CD14-positive monocyte (primary cell): ENCODE measurements around the gene LYZL1. TPM values are rescaled to one million over a fixed set of nuclear protein-coding genes. Genes with fewer than 3 reads are reported as not detected.

Experiments
- DNase-seq, 3 donors: peaks; one replicate each; pipeline ENCODE4 v3.0.0-alpha.2; 2011 to 2022
- H2AFZ ChIP-seq: 2 replicates; pipeline ENCODE4 v1.6.0; 2012; ENCODE audit warnings: mild to moderate bottlenecking, low read depth, low read length, inconsistent platforms; ENCODE audit not compliant: insufficient read depth, poor library complexity, severe bottlenecking
- H3K27ac ChIP-seq, 2 donors: 1 replicate in 1 of 2; 2 replicates in 1 of 2; pipeline ENCODE4 v1.5.1; 2012 to 2013; ENCODE audit warnings: low read length in 2 of 2, control low read depth in 1 of 2, inconsistent platforms in 1 of 2, low read depth in 1 of 2, mild to moderate bottlenecking in 1 of 2
- H3K27me3 ChIP-seq, 2 donors: one replicate each; pipeline versions ENCODE4 v1.6.0 to v1.6.1; 2011 to 2013; ENCODE audit warnings: low read length in 2 of 2; ENCODE audit not compliant: control insufficient read depth in 2 of 2, insufficient read depth in 2 of 2
- H3K36me3 ChIP-seq, 2 donors: replicated peaks in 1 of 2; 1 replicate in 1 of 2; 2 replicates in 1 of 2; pipeline versions ENCODE4 v1.5.1 to v1.6.1; 2012 to 2013; ENCODE audit warnings: low read length in 2 of 2, control low read depth in 1 of 2, inconsistent platforms in 1 of 2, mild to moderate bottlenecking in 1 of 2; ENCODE audit not compliant: insufficient read depth in 2 of 2, control insufficient read depth in 1 of 2
- H3K4me1 ChIP-seq, 2 donors: 1 replicate in 1 of 2; 2 replicates in 1 of 2; pipeline versions ENCODE4 v1.5.1 to v1.6.1; 2012 to 2013; ENCODE audit warnings: low read length in 2 of 2, control low read depth in 1 of 2, inconsistent platforms in 1 of 2, mild to moderate bottlenecking in 1 of 2, moderate library complexity in 1 of 2; ENCODE audit not compliant: insufficient read depth in 2 of 2, control insufficient read depth in 1 of 2
- H3K4me2 ChIP-seq: replicated peaks from 2 replicates; pipeline ENCODE3; 2012; ENCODE audit warnings: low read length, moderate library complexity, mild to moderate bottlenecking; ENCODE audit not compliant: poor library complexity, severe bottlenecking; ENCODE audit errors: extremely low read depth
- H3K4me3 ChIP-seq, 3 experiments: fragments of 200-600 bp in 1 of 3; sonication (generic) in 1 of 3; replicated peaks in 1 of 3; 1 replicate in 2 of 3; 2 replicates in 1 of 3; pipeline ENCODE4 v1.5.1; 2011 to 2013; ENCODE audit warnings: low read length in 3 of 3, mild to moderate bottlenecking in 3 of 3, control low read depth in 2 of 3, low read depth in 2 of 3, inconsistent platforms in 1 of 3, moderate library complexity in 1 of 3
- H3K79me2 ChIP-seq: 2 replicates; pipeline ENCODE4 v1.6.0; 2012; ENCODE audit warnings: mild to moderate bottlenecking, control low read depth, inconsistent platforms, low read length, moderate library complexity; ENCODE audit not compliant: insufficient read depth
- H3K9ac ChIP-seq: 2 replicates; pipeline ENCODE4 v1.6.0; 2017; ENCODE audit warnings: low read length, mild to moderate bottlenecking; ENCODE audit not compliant: insufficient read depth, poor library complexity, severe bottlenecking
- H3K9me3 ChIP-seq, 2 donors: replicated peaks in 1 of 2; 1 replicate in 1 of 2; 2 replicates in 1 of 2; pipeline versions ENCODE4 v1.5.1 to v1.6.1; 2012 to 2013; ENCODE audit warnings: low read length in 2 of 2, control low read depth in 1 of 2; ENCODE audit not compliant: control insufficient read depth in 1 of 2, insufficient read depth in 1 of 2
- H4K20me1 ChIP-seq: 2 replicates; pipeline ENCODE4 v1.6.0; 2012; ENCODE audit warnings: mild to moderate bottlenecking, low read length, control low read depth, moderate library complexity; ENCODE audit not compliant: insufficient read depth
- H3K27ac Mint-ChIP-seq, 7 donors: one replicate each; pipeline ENCODE4 v1.8.0; 2020; ENCODE audit warnings: mild to moderate bottlenecking in 7 of 7, mixed read lengths in 7 of 7, moderate library complexity in 6 of 7, inconsistent platforms in 2 of 7
- H3K27me3 Mint-ChIP-seq, 3 donors: one replicate each; pipeline ENCODE4 v1.8.0; 2021 to 2022; ENCODE audit warnings: low read depth in 3 of 3, mild to moderate bottlenecking in 3 of 3, mixed read lengths in 3 of 3, moderate library complexity in 3 of 3, inconsistent platforms in 1 of 3
- H3K36me3 Mint-ChIP-seq, 2 donors: one replicate each; pipeline ENCODE4 v1.8.0; 2020; ENCODE audit warnings: mixed read lengths in 2 of 2, inconsistent platforms in 1 of 2, mild to moderate bottlenecking in 1 of 2
- H3K4me1 Mint-ChIP-seq: one replicate; pipeline ENCODE4 v1.8.0; 2020; ENCODE audit warnings: mild to moderate bottlenecking, mixed read lengths
- H3K4me3 Mint-ChIP-seq, 2 donors: one replicate each; pipeline ENCODE4 v1.8.0; 2020; ENCODE audit warnings: mild to moderate bottlenecking in 2 of 2, mixed read lengths in 2 of 2, moderate library complexity in 1 of 2
- H3K9me3 Mint-ChIP-seq, 7 donors: one replicate each; pipeline ENCODE4 v1.8.0; 2020 to 2022; ENCODE audit warnings: mixed read lengths in 7 of 7, mild to moderate bottlenecking in 6 of 7, moderate library complexity in 6 of 7, inconsistent platforms in 2 of 7
- CTCF ChIP-seq: fragments of 200-600 bp; IDR thresholded peaks from one replicate; pipeline ENCODE4 v1.8.0; 2022; ENCODE audit warnings: antibody characterized with exemption, mild to moderate bottlenecking
- WGBS: methylation state at CpG from one replicate; pipeline ENCODE4 v1.1.5; 2013; ENCODE audit warnings: missing lambda C conversion rate; ENCODE audit not compliant: insufficient coverage; 5-methylcytosine and 5-hydroxymethylcytosine counted together
- intact Hi-C, 2 donors: fragments of 100-400 bp; cut with micrococcal nuclease; formaldehyde crosslinking; loops; one replicate each; pipeline versions ENCODE4 v1.15.0 to v1.15.1; 2023
- polyA plus RNA-seq, 3 donors: library from polyadenylated mRNA; depleted of rRNA in 1 of 3; unstranded in 2 of 3; stranded (reverse) in 1 of 3; fragments of 300-500 nt in 2 of 3; fragments of >200 nt in 1 of 3; fragmentation: Illumina TruSeq in 2 of 3; gene quantifications; 1 replicate in 2 of 3; 2 replicates in 1 of 3; pipeline ENCODE4 v1.2.3, GENCODE V29; 2012 to 2021

Gene LYZL1
- polyA plus RNA-seq, 3 donors = not detected

GRCh38 chr10:29277296-29277695 lies 11.6 kb upstream of the LYZL1 start:
- intact Hi-C loops = no loop called here
- Histone ChIP-seq H3K4me1 (no peaks in the 10 kb centered on the region), H4K20me1 (no peaks in the 10 kb centered on the region), H3K79me2 (no peaks in the 10 kb centered on the region), H3K4me2 (no peak overlapping the region), H3K27me3 (peaks cover 0 to 2% of the 10 kb centered on the region in 2 donors), H3K9me3 (no peaks in the 10 kb centered on the region), H3K36me3 (no peaks in the 10 kb centered on the region), H3K27ac (no peak overlapping the region), H3K9ac (no peak overlapping the region), H3K4me3 (no peak overlapping the region), H2AFZ (no peak overlapping the region)
- DNase-seq = no peak
- H3K4me3 Mint-ChIP-seq = no peak overlapping the region
- TF ChIP-seq CTCF = no peak
- no peaks in the 10 kb centered on the region for H3K36me3 Mint-ChIP-seq
- peaks cover 4 to 11% (median 9%) of the 10 kb centered on the region in 3 donors for H3K27me3 Mint-ChIP-seq
- peaks cover 0 to 4% (median 0%) of the 10 kb centered on the region in 7 donors for H3K9me3 Mint-ChIP-seq
- 82% methylated on average over 3 of the region's 4 CpGs for WGBS
- H3K27ac Mint-ChIP-seq = no peak overlapping the region
- no peaks in the 10 kb centered on the region for H3K4me1 Mint-ChIP-seq

GRCh38 chr10:29279779-29280487 lies 8.9 kb upstream of the LYZL1 start:
- H3K27me3 ChIP-seq = no peaks in the 10 kb centered on the region
- intact Hi-C loops = no loop called here
- 100% methylated on average over 3 of the region's 12 CpGs for WGBS
- no peaks in the 10 kb centered on the region for H4K20me1 ChIP-seq
- TF ChIP-seq CTCF = no peak
- H3K4me1 ChIP-seq = no peaks in the 10 kb centered on the region
- H2AFZ ChIP-seq = no peak overlapping the region
- no peak overlapping the region for H3K9ac ChIP-seq
- DNase-seq = no peak
- no peak overlapping the region for H3K27ac ChIP-seq
- no peaks in the 10 kb centered on the region for H3K79me2 ChIP-seq
- peaks cover 4 to 11% (median 7%) of the 10 kb centered on the region in 3 donors for H3K27me3 Mint-ChIP-seq
- H3K27ac Mint-ChIP-seq = no peak overlapping the region
- H3K36me3 Mint-ChIP-seq = no peaks in the 10 kb centered on the region
- H3K4me1 Mint-ChIP-seq = no peaks in the 10 kb centered on the region
- no peak overlapping the region for H3K4me3 ChIP-seq
- no peak overlapping the region for H3K4me2 ChIP-seq
- no peaks in the 10 kb centered on the region for H3K36me3 ChIP-seq
- peaks cover 0 to 2% (median 0%) of the 10 kb centered on the region in 7 donors for H3K9me3 Mint-ChIP-seq
- H3K9me3 ChIP-seq = no peaks in the 10 kb centered on the region
- no peak overlapping the region for H3K4me3 Mint-ChIP-seq
